Gastrocnemius medialis (tissue), 4 donors: ENCODE results near the gene RALGAPB.

ENCODE experiments used
- POLR2A ChIP-seq, 2 donors: fragments of 450-650 bp; IDR thresholded peaks; one replicate each; pipeline ENCODE4 v1.6.1; 2017; ENCODE audit warnings: antibody characterized with exemption in 2 of 2, mild to moderate bottlenecking in 2 of 2, moderate library complexity in 2 of 2
- TF ChIP-seq, protein P1 (sequence below), 5 experiments: fragments of 450-650 bp in 3 of 5; fragments of 200-600 bp in 2 of 5; sonication (generic) in 2 of 5; IDR thresholded peaks in 4 of 5; conservative IDR thresholded peaks in 1 of 5; 1 replicate in 4 of 5; 2 replicates in 1 of 5; pipeline ENCODE4 v1.5.1; 2016 to 2019; ENCODE audit warnings: antibody characterized with exemption in 5 of 5, mild to moderate bottlenecking in 3 of 5, moderate library complexity in 3 of 5

DNA sequence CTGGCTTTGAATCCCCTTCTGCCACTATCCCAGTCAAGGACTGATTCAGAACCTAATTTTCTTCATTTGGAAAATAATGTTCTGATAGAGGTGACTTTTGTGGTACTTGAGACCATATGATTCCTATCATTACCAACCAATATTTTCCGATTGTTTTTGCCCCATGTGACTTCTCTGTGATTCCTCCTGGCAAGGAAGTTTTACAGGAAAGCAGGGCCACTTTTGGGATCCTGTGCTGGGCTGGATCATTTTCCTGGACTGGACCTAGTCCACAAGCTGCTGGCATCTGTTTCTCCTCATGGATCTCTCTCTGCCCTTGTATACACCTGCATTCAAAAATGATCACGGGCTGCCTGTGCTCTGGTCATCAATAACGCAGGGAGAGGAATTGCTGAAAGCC is 23.6 kb upstream of the RALGAPB start:
- TF ChIP-seq, protein P1, sequence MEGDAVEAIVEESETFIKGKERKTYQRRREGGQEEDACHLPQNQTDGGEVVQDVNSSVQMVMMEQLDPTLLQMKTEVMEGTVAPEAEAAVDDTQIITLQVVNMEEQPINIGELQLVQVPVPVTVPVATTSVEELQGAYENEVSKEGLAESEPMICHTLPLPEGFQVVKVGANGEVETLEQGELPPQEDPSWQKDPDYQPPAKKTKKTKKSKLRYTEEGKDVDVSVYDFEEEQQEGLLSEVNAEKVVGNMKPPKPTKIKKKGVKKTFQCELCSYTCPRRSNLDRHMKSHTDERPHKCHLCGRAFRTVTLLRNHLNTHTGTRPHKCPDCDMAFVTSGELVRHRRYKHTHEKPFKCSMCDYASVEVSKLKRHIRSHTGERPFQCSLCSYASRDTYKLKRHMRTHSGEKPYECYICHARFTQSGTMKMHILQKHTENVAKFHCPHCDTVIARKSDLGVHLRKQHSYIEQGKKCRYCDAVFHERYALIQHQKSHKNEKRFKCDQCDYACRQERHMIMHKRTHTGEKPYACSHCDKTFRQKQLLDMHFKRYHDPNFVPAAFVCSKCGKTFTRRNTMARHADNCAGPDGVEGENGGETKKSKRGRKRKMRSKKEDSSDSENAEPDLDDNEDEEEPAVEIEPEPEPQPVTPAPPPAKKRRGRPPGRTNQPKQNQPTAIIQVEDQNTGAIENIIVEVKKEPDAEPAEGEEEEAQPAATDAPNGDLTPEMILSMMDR (IDR thresholded peaks at IDR 0.05 in 4 of 5, conservative IDR thresholded peaks at IDR 0.05 in 1 of 5) = no peak
- no peak for TF ChIP-seq POLR2A (IDR thresholded peaks at IDR 0.05)
